VCaP (cell line): ENCODE data around the gene OR2K2.
"Not testable (repeated sequence)": the region's sequence is repeated elsewhere in the genome, so short reads cannot be mapped to it uniquely, and the experiment has no call there.

Experiments used
- H3K27ac ChIP-seq: fragments of 450-650 bp; 2 replicates; pipeline ENCODE4 v1.5.1; 2017
- TF ChIP-seq, protein P1 (sequence below): fragments of 450-650 bp; conservative IDR thresholded peaks from 2 replicates; pipeline ENCODE4 v1.5.1; 2017; ENCODE audit warnings: mild to moderate bottlenecking, moderate library complexity

OR2K2 gene

DNA sequence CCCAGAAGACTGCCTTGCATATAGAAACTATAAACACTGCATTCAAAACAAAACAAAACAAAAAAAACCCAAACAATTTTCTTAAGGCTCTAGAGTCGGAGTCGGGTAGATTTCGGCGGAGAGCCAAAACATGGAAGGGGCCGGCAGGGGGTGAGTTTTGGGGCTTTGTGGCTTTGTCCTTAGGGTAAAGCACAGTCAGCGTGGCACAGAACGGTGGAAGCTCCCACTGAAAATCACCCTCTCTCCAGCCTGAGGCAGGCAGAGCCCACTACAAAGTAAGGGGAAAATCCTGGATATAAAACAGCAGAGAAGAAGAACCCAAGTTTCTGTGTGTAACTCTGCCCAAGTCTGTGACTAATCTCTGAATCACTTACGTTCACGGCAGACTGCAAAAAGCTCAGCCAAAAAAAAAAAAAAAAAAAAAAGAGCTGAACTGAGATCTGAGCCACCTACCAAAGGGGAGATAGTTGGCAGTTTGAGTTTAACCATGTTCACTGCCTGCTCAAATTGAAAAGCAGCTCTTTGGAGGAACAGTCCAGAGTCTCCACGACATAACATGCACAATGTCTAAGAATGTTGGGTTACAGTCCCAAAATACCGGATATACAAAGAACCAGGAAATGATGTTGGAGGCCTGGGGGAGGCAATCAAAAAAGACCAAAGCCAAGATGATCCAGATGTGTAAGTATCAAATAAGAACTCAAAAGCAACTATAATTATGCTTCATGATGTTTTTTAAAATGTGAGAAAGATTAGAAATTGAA lies 26.6 kb upstream of the OR2K2 start:
- TF ChIP-seq, protein P1, sequence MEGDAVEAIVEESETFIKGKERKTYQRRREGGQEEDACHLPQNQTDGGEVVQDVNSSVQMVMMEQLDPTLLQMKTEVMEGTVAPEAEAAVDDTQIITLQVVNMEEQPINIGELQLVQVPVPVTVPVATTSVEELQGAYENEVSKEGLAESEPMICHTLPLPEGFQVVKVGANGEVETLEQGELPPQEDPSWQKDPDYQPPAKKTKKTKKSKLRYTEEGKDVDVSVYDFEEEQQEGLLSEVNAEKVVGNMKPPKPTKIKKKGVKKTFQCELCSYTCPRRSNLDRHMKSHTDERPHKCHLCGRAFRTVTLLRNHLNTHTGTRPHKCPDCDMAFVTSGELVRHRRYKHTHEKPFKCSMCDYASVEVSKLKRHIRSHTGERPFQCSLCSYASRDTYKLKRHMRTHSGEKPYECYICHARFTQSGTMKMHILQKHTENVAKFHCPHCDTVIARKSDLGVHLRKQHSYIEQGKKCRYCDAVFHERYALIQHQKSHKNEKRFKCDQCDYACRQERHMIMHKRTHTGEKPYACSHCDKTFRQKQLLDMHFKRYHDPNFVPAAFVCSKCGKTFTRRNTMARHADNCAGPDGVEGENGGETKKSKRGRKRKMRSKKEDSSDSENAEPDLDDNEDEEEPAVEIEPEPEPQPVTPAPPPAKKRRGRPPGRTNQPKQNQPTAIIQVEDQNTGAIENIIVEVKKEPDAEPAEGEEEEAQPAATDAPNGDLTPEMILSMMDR = no peak
- no peak overlapping the region for H3K27ac ChIP-seq

DNA sequence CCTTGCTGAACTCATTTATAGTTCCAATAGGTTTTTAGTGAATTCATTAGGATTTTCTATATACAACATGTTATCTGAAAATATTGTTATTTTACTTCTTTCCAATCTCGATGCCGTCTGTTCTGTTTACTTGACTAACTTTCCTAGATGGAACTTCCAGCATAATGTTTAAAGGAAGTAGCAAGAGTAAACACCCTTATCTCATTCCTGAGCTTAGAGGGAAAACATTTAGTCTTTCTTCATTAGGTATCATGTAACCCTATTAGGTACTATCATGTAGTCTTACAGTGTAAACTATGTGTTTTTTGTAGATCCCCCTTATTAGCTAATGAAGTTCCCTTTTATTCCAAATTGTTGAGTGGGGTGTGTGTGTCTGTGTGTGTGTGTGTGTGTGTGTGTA lies 22.5 kb upstream of the OR2K2 start:
- H3K27ac ChIP-seq = no peak overlapping the region
- TF ChIP-seq, protein P1 = no peak

DNA sequence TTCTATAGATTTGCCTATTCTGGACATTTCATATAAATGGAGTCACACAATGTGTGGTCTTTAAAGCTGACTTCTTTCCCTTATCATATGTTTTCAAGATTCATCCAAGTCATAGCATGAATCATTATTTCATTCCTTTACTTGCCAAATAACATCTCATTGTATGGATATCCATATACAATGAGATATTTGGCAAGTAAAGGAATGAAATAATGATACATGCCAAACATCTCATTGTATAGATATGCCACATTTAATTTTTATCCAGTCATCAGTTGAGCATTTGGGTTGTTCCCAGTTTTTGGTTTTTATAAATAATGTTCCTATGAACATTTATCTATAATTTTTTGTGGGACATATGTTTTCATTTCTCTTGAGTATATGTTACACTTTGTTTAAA lies 20.5 kb upstream of the OR2K2 start:
- TF ChIP-seq, protein P1 = no peak
- no peak overlapping the region for H3K27ac ChIP-seq

DNA sequence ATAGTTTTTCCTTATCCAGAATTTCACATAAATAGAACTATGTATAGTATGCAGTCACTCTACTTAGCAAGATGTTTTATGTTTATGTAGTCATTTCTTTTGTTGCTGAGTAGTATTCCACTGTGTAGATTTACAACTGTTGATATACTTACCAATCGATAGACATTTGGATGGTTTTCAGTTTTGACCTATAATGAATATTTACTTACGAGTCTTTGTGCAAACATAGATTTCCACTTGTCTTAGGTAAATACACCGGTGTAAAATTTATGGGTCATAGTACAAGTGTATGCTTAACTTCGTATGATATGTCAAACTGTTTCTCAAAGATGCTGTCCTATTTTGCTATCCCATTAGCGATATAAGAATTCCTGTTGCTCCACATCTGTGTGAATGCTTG lies 19.7 kb upstream of the OR2K2 start:
- TF ChIP-seq, protein P1 = no peak
- peak overlapping the region; percentile 47; the same call in 1 of the 2 replicates for H3K27ac ChIP-seq

DNA sequence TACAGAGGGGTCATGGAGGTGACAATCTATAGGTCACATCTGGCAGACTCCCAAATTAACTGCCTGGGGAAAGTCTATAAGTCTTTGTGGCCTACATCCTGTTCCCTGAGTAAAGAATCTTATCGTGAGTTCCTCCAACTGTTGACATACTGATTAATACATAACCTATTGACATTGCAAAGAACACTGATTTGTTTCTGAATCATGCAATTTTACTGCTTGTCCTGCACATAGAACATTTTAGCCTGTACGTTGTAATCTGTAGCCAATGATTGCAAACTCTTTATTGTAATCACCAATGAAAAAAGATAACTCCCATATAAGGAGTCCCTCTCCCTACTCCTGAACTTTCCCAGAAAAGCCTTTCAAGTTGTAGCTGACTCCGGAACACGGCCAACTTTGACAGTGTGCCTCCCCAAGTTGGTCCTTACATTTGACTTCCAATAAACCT lies 18.8 kb upstream of the OR2K2 start:
- TF ChIP-seq, protein P1 = no peak
- H3K27ac ChIP-seq = peak overlapping the region; percentile 47

DNA sequence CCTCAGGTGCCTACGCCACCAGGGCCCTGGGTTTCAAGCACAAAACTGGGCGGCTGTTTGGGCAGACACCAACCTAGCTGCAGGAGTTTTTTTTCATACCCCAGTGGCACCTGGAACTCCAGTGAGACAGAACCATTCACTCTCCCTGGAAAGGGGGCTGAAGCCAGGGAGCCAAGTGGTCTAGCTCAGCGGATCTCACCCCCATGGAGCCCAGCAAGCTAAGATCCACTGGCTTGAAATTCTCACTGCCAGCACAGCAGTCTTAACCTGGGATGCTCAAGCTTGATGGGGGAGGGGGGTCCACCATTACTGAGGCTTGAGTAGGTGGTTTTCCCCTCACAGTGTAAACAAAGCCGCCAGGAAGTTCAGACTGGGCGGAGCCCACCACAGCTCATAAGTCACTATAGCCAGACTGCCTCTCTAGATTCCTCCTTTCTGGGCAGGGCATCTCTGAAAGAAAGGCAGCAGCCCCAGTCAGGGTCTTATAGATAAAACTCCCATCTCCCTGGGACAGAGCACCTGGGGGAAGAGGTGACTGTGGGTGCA lies 4.4 kb upstream of the OR2K2 start:
- not testable (repeated sequence) for H3K27ac ChIP-seq

DNA sequence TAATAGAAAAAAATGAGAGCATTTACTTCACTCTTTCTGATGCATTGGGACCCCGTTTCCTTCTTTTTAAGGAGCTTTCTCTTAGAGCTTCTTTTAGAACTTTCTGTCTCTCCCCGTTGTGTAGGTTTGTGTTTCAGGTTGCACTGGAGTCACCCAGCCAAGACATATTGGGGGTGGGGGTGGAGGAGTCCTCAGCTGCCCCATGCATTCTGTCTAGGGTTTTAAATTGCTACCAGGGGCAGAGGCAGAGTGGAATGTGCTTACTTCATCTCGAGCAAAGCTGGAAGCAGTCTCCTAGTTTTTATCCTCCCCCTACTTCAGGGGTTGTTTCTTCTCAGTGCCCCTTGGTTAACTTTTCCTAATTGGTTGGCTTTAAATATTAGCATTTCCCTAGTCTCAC lies 9.4 kb downstream of the OR2K2 start:
- no peak overlapping the region for H3K27ac ChIP-seq
- TF ChIP-seq, protein P1 = no peak

DNA sequence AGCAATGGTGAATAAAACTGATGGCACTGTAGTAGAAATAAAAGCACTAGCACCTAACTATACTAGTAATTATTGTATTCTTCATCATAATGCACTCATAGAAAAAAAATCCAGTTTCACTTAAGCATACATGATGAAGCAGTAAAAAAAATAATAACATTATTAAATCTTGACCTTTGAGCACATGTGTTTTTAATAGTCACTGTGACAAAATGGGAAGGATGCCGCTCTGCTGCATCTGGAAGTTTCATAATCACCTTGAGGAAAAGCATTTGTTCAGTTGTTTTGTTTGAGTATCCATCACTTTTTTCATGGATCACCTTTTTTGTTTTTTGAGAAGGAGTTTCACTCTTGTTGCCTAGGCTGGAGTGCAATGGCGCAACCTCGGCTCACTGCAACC lies 13.2 kb downstream of the OR2K2 start:
- H3K27ac ChIP-seq = no peak overlapping the region
- TF ChIP-seq, protein P1 = no peak
